Measurements from ENCODE around the gene GAREM2.

Gene GAREM2

DNA sequence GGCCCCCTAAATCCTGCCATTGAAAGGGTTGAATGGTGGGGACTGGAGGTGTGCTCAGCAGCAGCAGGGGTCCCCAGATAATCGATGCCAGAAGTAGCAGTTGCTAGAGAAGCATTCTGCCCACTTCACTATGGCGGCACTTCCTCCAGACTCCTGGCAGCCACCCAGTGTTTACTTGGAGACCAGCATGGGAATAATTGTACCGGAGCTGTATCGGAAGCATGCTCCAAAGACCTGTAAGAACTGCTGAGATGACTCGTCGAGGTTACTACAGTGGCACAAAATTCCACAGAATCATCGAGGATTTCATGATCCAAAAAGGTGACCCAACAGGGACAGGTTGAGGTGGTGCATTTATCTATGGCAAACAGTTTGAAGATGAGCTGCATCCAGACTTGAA is 11.0 kb upstream of the GAREM2 start:
- no peak for TF ChIP-seq GATA2 (IDR thresholded peaks at IDR 0.05; ENCODE audit: low read depth, low read length)
- no peak for TF ChIP-seq GATA3 (IDR thresholded peaks at IDR 0.05; ENCODE audit: low read depth, low read length)

DNA sequence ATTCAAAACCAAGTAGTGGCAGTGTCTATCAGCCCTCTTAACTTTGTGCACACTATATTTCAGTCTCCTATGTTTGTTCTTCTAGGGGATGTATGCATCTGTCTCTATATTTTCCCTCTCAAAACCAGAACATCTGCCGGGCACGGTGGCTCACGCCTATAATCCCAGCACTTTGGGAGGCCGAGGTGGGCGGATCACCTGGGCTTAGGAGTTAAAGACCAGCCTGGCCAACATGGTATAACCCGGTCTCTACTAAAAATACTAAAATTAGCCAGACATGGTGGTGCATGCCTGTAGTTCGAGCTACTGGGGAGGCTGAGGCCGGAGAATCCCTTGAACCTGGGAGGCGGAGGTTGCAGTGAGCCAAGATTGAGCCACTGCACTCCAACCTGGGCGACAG is 9.9 kb upstream of the GAREM2 start:
- TF ChIP-seq GATA2 (IDR thresholded peaks at IDR 0.05; ENCODE audit: low read depth, low read length) = no peak
- TF ChIP-seq GATA3 (IDR thresholded peaks at IDR 0.05; ENCODE audit: low read depth, low read length) = no peak

DNA sequence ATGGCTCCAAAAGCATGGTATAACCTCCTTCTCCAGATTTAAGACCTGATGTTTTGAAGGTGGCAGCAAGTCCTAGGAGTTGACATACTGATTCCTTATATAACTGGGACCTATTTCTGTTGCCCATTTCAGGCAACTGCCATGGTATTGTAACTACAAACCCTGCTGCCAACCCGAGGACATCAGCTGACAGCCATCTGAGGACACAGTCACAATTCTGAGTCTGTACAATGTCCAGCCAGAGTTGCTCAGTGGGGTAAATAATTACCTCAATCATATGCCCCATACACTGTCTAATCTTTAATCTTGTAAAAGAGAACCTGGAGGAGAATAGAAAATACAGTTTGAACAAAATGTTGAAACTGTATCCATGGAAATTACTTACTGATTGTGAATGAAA is 8.7 kb upstream of the GAREM2 start:
- TF ChIP-seq GATA3 (IDR thresholded peaks at IDR 0.05; ENCODE audit: low read depth, low read length) (no peak), GATA2 (IDR thresholded peaks at IDR 0.05; ENCODE audit: low read depth, low read length) (no peak)

DNA sequence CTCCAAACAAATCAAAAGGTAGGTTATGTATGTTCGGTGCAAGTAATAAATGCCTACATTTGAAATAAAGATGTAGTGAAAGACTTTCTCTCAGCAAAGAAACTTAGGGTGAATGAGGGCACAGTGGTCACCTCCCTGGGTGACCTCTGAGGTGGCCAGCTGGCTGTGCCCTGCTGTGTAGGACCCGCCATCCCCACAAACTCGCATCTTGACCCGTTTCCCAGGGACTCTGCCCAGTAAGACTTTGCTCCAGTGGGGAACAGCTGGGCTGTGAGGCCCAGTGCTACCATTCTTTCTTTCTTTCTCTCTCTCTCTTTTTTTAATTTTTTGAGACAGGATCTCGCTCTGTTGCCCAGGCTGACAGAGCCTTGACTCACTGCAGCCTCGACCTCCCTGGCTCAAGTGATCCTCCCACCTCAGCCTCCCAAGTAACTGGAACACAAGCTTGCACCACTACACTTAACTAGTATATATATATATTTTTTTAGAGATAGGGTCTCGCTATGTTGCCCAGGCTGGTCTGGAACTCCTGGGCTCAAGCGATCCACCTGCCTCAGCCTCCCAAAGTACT is 8.2 kb upstream of the GAREM2 start:
- TF ChIP-seq GATA3 (IDR thresholded peaks at IDR 0.05; ENCODE audit: low read depth, low read length) (no peak), GATA2 (IDR thresholded peaks at IDR 0.05; ENCODE audit: low read depth, low read length) (no peak)

DNA sequence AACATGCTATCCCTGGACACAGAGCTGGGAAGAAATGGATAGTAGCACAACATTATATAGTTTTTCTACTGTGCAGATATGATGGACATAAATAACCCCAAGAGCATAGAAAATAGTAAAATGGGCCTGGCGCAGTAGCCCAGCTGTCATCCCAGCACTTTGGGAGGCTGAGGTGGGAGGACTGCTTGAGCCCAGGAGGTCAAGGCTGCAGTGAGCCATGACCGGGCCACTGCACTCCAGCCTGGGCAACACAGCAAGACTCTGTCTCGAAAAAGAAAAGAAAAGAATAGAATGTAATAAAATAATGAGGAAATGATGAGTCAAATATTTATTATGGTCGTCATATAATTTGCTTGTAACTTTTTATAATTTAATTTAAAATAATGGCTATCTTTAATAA is 7.5 kb upstream of the GAREM2 start:
- TF ChIP-seq GATA3 (IDR thresholded peaks at IDR 0.05; ENCODE audit: low read depth, low read length) = no peak
- TF ChIP-seq GATA2 (IDR thresholded peaks at IDR 0.05; ENCODE audit: low read depth, low read length) = no peak

DNA sequence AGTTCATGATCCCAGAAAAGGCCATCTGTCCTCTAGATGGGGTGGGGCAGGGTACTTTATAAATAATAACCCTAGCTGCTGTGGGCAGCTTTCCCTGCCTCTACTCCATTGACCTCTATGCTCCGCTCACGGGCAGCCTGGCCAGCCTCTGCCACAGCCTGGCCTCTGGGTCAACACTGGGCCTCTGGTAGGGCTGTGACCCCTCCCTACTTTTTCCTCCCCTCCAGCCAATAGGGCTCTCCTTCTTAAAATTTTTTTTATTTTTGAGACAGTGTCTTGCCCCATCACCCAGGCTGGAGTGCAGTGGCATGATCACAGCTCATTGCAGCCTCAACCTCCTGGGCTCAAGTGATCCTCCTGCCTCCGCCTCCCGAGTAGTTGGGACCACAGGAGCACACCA is 4.1 kb upstream of the GAREM2 start:
- TF ChIP-seq GATA2 (IDR thresholded peaks at IDR 0.05; ENCODE audit: low read depth, low read length) (no peak), GATA3 (IDR thresholded peaks at IDR 0.05; ENCODE audit: low read depth, low read length) (no peak)

DNA sequence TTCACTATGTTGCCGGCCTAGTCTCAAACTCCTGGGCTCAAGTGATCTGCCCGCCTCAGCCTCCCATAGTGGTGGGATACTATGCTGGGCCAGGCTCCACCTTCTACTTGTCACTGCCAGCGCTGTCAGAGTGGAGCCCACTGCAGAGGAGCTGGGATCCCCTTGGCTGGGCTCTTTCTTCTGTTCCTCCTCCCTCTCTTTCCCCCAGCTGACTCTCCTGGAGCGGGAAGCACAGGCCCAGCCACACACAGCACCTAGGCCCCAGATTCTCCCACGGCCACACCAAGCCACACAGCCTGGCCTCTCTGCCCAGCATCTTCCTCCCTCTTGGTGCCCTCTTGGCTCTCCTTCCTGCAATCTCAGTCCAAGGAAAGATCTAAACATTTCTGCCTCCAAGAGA is 3.7 kb upstream of the GAREM2 start:
- TF ChIP-seq GATA3 (IDR thresholded peaks at IDR 0.05; ENCODE audit: low read depth, low read length) = no peak
- no peak for TF ChIP-seq GATA2 (IDR thresholded peaks at IDR 0.05; ENCODE audit: low read depth, low read length)

DNA sequence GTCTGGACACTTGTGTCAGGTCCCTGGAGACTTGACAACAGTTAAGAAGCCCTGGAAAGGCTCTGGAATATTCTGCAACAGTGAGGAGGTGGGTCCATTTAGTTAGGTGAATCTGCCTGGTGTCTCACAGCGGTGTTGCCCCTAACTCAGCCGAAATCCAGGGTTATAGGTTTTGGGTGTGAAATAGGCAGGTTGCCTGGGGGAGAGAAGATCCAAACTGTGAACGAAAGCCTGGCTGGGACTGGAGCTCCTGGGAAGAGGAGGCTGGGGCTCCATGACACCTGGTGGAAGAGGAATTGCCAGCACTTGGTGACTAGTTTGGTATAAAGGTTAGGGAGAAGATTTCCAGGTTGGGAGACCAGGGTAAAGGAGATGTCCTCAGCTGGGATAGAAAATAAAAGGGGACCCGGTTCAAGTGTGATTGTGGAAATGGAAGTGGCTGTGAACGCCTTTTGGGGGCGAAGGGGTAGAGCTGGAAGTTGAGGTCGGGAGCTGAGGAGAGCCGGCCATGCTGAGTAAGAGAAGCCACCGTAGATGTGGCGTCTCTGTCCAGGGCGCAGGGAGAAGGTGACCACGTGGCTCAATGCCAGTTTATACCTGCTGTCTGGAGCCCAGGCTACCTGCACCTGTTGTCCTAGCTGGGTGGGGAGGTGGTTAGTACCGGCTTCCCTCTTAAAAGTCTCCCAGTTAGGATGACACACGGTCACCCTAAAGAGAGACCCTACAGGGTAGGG is 3.0 kb upstream of the GAREM2 start:
- TF ChIP-seq GATA2 (IDR thresholded peaks at IDR 0.05; ENCODE audit: low read depth, low read length) = no peak
- TF ChIP-seq GATA3 (IDR thresholded peaks at IDR 0.05; ENCODE audit: low read depth, low read length) = no peak

DNA sequence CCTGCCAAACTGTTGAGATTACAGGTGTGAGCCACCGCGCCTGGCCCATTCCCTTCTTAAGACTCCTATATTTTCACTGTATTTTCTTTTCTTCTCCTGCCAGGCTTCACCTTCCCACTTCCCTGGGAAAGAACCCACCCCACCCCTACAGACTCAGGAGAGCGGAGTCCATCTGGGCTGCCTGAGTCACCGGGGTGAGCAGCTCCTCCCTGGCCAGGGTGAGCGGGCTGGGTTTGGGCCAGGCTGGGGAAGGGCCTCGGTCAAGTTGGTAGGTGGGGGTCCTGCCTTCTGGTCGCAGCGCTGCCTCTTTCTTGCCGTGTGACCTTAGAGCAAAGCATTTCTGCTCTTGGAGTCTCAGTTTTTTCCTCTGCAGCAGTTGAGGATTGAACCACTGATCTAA is 2.1 kb upstream of the GAREM2 start:
- TF ChIP-seq GATA2 (IDR thresholded peaks at IDR 0.05; ENCODE audit: low read depth, low read length) (no peak), GATA3 (IDR thresholded peaks at IDR 0.05; ENCODE audit: low read depth, low read length) (no peak)

DNA sequence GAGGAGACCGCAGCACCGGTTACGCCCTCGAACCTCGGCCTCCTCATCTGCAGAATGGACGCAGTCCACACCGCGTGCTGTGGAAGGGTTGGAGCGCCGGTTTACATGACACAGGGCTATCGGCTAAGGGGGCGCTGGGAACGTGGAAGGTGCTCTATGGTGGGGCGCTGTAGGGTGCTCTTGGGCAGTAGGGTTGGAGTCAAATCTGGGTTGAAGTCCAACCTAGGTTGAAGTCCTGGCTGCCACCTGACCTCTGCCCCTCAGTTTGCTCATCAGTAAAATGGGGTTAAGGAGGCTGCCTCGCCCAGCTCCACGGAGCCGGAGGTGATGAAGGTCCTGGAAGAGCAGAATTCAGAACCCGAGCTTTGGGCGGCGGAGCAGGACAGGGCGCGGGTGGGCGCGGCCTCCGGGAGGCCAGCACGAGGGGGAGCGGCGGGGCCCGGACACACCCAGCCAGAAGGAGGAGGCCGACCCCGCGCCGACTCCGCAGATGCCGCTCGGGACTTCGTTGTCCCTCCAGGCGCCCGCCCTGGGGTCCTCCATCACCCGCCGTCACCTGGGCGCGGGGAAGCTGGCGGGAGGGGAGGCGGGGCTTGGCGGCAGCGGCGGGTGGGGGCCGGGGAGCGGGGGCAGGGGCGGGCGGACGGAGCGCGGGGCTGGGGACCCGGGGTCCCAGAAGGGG is 558 bp upstream of the GAREM2 start:
- TF ChIP-seq GATA3 (IDR thresholded peaks at IDR 0.05; ENCODE audit: low read depth, low read length) (no peak), GATA2 (IDR thresholded peaks at IDR 0.05; ENCODE audit: low read depth, low read length) (no peak)

DNA sequence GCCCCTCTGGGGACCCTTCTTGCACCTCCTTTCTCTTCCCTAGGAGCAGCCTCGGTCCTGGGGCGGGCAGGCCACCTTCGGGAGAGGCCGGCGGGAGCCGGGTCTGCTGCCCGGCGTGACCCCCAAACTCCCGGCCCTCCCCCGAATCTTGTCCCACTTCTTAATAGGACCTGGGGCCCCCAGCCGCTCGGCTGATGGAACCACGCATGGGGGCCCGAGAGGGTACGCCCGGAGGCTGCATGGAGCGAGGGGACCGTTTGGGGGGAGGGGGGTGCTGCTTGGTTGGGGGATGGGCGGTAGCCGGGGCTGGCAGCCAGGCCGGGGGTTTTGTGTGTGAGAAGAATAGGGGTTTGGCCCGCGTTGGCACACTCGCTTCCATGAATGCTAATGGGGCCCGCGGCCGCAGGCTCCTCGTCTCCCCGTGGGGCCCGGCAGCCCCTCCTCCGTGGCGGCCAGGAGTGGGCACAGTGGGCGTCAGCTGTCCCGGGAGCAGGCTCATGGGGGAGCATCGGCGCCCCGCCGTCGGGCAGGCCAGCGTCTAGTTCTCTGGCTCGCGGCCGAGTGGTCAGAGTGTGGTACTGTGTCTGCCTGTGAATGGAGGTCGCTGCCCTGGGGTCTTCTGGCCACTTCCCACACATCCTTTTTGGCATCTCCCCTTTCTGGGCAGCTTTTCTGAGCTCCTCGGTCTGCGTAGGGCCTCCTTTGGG is 1.0 kb downstream of the GAREM2 start:
- TF ChIP-seq GATA2 (IDR thresholded peaks at IDR 0.05; ENCODE audit: low read depth, low read length) = no peak
- TF ChIP-seq GATA3 (IDR thresholded peaks at IDR 0.05; ENCODE audit: low read depth, low read length) = no peak

DNA sequence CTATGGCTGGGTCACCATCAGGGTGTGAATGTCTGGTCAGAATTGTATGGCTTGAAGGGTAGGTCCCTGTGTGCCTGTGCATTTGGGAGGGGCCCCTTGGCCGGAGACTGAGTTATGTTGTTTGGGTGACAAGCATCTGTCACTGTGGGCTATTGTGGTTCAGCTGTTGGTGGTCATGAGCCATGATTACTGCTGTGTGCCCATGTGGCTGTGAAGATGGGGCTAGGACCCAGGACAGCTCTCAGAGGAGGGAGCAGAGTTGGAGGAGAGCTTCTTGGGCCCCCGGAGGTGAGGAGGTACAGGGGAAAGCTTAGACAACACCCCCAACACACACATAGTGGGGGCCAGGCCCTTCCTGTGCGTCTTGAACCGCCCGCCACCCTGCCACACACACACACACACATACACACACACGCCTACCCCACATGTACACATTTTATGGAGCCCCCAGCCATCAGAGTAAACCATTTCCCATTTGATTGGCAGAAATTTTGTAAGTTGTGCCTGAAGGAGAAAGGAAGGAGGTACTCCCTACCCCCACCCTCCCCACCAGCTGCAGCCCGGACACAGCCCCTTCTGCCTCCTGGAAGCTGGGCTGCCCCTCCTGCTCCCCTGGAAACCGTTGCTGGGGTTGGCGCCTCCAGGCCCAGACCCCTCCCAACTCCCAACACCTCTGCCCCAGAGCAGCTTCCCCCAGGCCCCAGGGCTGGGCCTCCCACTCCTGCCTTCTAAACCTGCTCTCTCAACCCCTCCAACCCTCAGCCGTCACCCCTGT is 2.0 kb downstream of the GAREM2 start:
- TF ChIP-seq GATA2 (IDR thresholded peaks at IDR 0.05; ENCODE audit: low read depth, low read length) (no peak), GATA3 (IDR thresholded peaks at IDR 0.05; ENCODE audit: low read depth, low read length) (no peak)

DNA sequence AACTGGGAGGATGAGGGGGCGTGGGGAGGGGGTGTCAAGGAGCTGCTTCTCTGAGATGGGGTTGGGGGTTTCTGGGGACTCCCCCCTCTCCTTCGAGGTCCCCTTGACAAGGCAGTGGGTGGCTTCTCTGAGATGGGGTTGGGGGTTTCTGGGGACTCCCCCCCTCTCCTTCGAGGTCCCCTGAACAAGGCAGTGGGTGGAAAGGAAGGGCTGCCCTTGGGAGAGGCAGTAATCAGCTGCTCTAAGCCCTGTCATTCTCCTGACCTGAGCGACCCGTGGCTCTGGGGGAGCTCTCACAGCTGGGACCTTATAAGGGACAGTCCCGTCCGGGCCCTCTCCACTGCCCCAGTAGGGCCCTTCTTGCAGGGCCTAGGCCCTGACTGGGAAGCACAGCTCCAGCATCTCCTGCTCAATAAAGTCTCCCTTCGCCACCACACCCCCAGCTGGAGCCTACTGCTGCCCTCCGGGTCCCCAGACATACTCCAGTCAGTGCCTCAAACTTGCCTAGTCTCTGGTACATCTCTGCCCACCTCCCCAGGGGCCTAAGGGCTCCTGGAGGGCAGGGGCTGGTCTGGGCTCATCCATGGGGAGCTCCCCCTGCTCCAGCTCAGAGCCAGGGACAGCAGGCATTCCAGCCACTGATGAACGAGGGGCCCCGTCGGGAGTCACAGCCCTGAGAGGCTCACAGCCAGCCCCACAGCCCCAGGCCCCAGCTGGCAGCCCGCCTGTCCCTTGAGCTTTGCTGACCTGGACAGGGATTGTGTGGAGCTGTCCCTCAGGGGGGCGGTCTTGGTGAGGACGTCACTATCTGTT is 2.8 kb downstream of the GAREM2 start:
- no peak for TF ChIP-seq GATA2 (IDR thresholded peaks at IDR 0.05; ENCODE audit: low read depth, low read length)
- TF ChIP-seq GATA3 (IDR thresholded peaks at IDR 0.05; ENCODE audit: low read depth, low read length) = no peak
